ENCODE results near the gene NAGPA.

The NAGPA gene

DNA sequence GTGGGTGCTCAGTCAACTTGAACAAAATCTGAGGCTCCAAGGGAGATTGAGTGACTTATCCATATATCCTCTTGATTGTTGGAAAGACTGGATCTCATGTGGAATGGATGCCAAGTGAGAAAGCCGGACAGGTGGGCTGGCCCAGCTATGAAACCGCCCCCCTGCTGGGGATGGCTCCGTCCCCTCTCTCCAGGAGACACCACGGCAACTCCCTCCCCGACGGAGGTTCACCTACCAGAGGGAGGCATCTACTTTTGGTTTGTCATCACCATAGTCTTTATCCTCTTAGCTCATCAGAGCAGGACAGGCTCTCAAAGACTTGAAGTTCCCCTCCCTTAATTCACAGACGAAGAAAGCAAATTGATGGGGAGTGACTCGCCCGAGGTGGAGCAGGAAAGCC is 36.1 kb upstream of the NAGPA start:
- no peak for DNase-seq (ENCODE audit: extremely low spot score)
- POLR2A ChIA-PET, result no interaction called here
- TF ChIP-seq PKNOX1 (IDR thresholded peaks at IDR 0.05), result no peak
- TF ChIP-seq NFRKB (IDR thresholded peaks at IDR 0.05), result no peak
- no peak for TF ChIP-seq SP1 (IDR thresholded peaks at IDR 0.05)
- no peak for TF ChIP-seq CTBP1 (IDR thresholded peaks at IDR 0.05; ENCODE audit: borderline replicate concordance)
- TF ChIP-seq L3MBTL2 (conservative IDR thresholded peaks at IDR 0.05), result no peak
- no peak for TF ChIP-seq SUZ12 (IDR thresholded peaks at IDR 0.05)
- no peak for TF ChIP-seq FOXA1 (IDR thresholded peaks at IDR 0.05)
- TF ChIP-seq FOXM1 (IDR thresholded peaks at IDR 0.05; ENCODE audit: borderline replicate concordance), result no peak
- no peak for TF ChIP-seq ARNT (IDR thresholded peaks at IDR 0.05)
- TF ChIP-seq ELF4 (IDR thresholded peaks at IDR 0.05), result no peak
- no peak for TF ChIP-seq FOXK2 (IDR thresholded peaks at IDR 0.05)
- CTCF ChIA-PET, result no interaction called here

DNA sequence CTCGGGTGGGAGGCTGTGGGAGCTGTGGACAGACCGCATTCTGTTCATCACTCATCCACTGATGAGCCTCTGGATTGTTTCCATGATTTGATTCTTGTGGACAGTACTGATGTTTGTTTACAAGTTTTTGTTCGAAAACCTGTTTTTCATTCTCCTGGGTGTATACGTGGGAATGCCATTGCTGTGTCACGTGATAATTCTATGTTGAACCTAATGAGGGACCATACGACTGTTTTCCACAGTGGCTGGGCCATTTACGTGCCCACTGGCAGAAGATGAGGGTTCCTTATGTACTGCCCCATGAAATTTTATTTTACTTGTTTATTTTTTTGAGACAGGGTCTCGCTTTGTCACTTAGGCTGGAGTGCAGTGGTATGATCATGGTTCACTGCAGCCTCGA is 35.3 kb upstream of the NAGPA start:
- CTCF ChIA-PET, result no interaction called here
- TF ChIP-seq ELF4 (IDR thresholded peaks at IDR 0.05), result no peak
- TF ChIP-seq CTBP1 (IDR thresholded peaks at IDR 0.05; ENCODE audit: borderline replicate concordance), result no peak
- no peak for TF ChIP-seq LEF1 (IDR thresholded peaks at IDR 0.05; ENCODE audit: borderline replicate concordance)
- no peak for TF ChIP-seq FOXA1 (IDR thresholded peaks at IDR 0.05)
- TF ChIP-seq L3MBTL2 (conservative IDR thresholded peaks at IDR 0.05), result no peak
- no peak for TF ChIP-seq SP1 (IDR thresholded peaks at IDR 0.05)
- no peak for TF ChIP-seq FOXM1 (IDR thresholded peaks at IDR 0.05; ENCODE audit: borderline replicate concordance)
- no peak for TF ChIP-seq ARNT (IDR thresholded peaks at IDR 0.05)
- TF ChIP-seq HDGF (IDR thresholded peaks at IDR 0.05; ENCODE audit: borderline replicate concordance), result no peak
- TF ChIP-seq BHLHE40 (IDR thresholded peaks at IDR 0.05; ENCODE audit: borderline replicate concordance), result no peak
- no peak for TF ChIP-seq SUZ12 (IDR thresholded peaks at IDR 0.05)
- TF ChIP-seq NFRKB (IDR thresholded peaks at IDR 0.05), result no peak
- TF ChIP-seq FOXK2 (IDR thresholded peaks at IDR 0.05), result no peak
- TF ChIP-seq ZNF384 (IDR thresholded peaks at IDR 0.05), result no peak
- no peak for TF ChIP-seq PKNOX1 (IDR thresholded peaks at IDR 0.05)
- no peak for TF ChIP-seq TARDBP (IDR thresholded peaks at IDR 0.05)
- POLR2A ChIA-PET, result no interaction called here
- no peak for DNase-seq (ENCODE audit: extremely low spot score)

- TF ChIP-seq TARDBP (IDR thresholded peaks at IDR 0.05) (no peak), LEF1 (IDR thresholded peaks at IDR 0.05; ENCODE audit: borderline replicate concordance) (no peak), FOXA1 (IDR thresholded peaks at IDR 0.05) (no peak), FOXM1 (IDR thresholded peaks at IDR 0.05; ENCODE audit: borderline replicate concordance) (no peak), ZNF384 (IDR thresholded peaks at IDR 0.05) (no peak), NFRKB (IDR thresholded peaks at IDR 0.05) (no peak), ELF4 (IDR thresholded peaks at IDR 0.05) (no peak)
- ChIA-PET POLR2A (no interaction called here), CTCF (no interaction called here)
- no peak for DNase-seq (ENCODE audit: extremely low spot score)
Observed at GRCh38 chr16:5066511-5066910, 32.8 kb upstream of the NAGPA start.

DNA sequence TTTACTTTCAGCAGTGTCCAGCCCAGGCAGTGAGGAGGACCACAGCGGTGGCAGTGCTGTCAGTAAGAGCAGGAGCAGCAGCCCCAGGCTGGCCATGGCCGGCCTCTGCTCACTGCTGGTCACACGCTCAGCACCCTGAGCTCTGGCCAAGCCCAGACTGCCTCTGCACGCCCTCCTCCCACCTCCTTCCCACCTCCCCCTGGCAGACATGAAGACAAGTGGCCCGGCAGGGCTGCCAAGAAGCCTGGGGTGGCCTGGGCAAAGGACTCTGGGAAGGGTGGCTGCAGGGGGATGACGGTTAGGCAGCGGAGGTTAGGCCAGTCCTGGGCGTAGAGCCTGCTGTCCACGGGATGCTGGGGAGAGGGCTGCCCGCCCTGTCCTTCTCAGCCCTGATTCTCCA is 32.1 kb upstream of the NAGPA start, which contains the start of gene C16orf89:
TSS of gene C16orf89 (minus strand) at position 144 of the 400 bp plus-strand sequence. CDS start at position 96, 48 bp downstream.
- DNase-seq (ENCODE audit: extremely low spot score), result no peak
- no peak for TF ChIP-seq ELF4 (IDR thresholded peaks at IDR 0.05)
- no peak for TF ChIP-seq TARDBP (IDR thresholded peaks at IDR 0.05)
- no peak for TF ChIP-seq CTBP1 (IDR thresholded peaks at IDR 0.05; ENCODE audit: borderline replicate concordance)
- POLR2A ChIA-PET, result no interaction called here
- CTCF ChIA-PET, result no interaction called here

GRCh38 chr16:5065326-5065725 is 31.6 kb upstream of the NAGPA start:
- no peak for DNase-seq (ENCODE audit: extremely low spot score)
- POLR2A ChIA-PET, result no interaction called here
- TF ChIP-seq NFRKB (IDR thresholded peaks at IDR 0.05) (no peak), SP1 (IDR thresholded peaks at IDR 0.05) (no peak), ARNT (IDR thresholded peaks at IDR 0.05) (no peak), FOXA1 (IDR thresholded peaks at IDR 0.05) (no peak), FOXM1 (IDR thresholded peaks at IDR 0.05; ENCODE audit: borderline replicate concordance) (no peak), ELF4 (IDR thresholded peaks at IDR 0.05) (no peak), PKNOX1 (IDR thresholded peaks at IDR 0.05) (no peak), TARDBP (IDR thresholded peaks at IDR 0.05) (no peak), L3MBTL2 (conservative IDR thresholded peaks at IDR 0.05) (no peak), BHLHE40 (IDR thresholded peaks at IDR 0.05; ENCODE audit: borderline replicate concordance) (no peak), ZNF384 (IDR thresholded peaks at IDR 0.05) (no peak)
- CTCF ChIA-PET, result no interaction called here

DNA sequence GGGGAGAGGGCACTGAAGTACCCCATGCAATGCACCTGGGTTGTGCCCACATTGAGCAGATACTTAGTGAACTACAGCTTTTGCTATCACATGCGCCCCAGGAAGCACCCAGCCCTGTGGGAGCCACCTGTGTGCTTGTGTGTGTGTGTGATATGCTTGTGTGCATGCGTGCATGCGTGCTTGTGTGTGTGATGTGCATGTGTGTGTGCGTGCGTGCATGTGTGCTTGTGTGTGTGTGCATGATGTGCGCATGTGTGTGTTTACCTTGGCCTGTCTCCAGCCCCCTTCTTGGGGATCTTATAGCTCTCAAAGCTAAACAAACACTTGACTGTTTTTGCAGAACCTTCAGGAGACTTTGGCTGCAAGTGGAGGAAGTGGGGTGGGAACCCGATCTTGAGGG is 31.2 kb upstream of the NAGPA start:
- DNase-seq (ENCODE audit: extremely low spot score), result no peak
- TF ChIP-seq TARDBP (IDR thresholded peaks at IDR 0.05), result no peak
- TF ChIP-seq L3MBTL2 (conservative IDR thresholded peaks at IDR 0.05), result no peak
- no peak for TF ChIP-seq HDGF (IDR thresholded peaks at IDR 0.05; ENCODE audit: borderline replicate concordance)
- no peak for TF ChIP-seq FOXM1 (IDR thresholded peaks at IDR 0.05; ENCODE audit: borderline replicate concordance)
- TF ChIP-seq ELF4 (IDR thresholded peaks at IDR 0.05), result no peak
- no peak for TF ChIP-seq SUZ12 (IDR thresholded peaks at IDR 0.05)
- TF ChIP-seq ARNT (IDR thresholded peaks at IDR 0.05), result no peak
- TF ChIP-seq FOXA1 (IDR thresholded peaks at IDR 0.05), result no peak
- no peak for TF ChIP-seq ZNF384 (IDR thresholded peaks at IDR 0.05)
- TF ChIP-seq SP1 (IDR thresholded peaks at IDR 0.05), result no peak
- ChIA-PET POLR2A (no interaction called here), CTCF (no interaction called here)
